ENCODE results near the gene ATP6V1C2.

DNA sequence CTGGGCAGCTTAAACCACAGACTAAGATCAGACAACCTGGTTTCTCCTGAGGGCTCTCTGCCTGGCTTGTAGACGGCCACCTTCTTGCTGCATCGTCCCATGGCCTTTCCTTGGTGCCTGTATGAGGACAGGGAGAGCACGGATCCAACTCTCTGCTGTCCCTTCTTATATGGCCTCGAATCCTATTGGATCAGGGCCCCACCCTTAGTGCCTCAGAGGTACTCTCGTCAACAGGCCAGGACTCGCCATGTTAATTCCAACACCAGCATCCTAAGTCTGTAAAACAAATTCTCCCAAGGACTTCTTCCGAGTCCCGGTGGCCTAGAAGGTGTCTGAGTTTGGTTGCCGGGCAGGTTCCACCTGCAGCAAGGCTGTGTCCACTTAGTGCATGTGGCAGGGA is 40.2 kb downstream of the ATP6V1C2 start:
- TF ChIP-seq, protein P1, sequence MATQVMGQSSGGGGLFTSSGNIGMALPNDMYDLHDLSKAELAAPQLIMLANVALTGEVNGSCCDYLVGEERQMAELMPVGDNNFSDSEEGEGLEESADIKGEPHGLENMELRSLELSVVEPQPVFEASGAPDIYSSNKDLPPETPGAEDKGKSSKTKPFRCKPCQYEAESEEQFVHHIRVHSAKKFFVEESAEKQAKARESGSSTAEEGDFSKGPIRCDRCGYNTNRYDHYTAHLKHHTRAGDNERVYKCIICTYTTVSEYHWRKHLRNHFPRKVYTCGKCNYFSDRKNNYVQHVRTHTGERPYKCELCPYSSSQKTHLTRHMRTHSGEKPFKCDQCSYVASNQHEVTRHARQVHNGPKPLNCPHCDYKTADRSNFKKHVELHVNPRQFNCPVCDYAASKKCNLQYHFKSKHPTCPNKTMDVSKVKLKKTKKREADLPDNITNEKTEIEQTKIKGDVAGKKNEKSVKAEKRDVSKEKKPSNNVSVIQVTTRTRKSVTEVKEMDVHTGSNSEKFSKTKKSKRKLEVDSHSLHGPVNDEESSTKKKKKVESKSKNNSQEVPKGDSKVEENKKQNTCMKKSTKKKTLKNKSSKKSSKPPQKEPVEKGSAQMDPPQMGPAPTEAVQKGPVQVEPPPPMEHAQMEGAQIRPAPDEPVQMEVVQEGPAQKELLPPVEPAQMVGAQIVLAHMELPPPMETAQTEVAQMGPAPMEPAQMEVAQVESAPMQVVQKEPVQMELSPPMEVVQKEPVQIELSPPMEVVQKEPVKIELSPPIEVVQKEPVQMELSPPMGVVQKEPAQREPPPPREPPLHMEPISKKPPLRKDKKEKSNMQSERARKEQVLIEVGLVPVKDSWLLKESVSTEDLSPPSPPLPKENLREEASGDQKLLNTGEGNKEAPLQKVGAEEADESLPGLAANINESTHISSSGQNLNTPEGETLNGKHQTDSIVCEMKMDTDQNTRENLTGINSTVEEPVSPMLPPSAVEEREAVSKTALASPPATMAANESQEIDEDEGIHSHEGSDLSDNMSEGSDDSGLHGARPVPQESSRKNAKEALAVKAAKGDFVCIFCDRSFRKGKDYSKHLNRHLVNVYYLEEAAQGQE (IDR thresholded peaks at IDR 0.05; ENCODE audit: borderline replicate concordance), result no peak
- TF ChIP-seq, protein P2, sequence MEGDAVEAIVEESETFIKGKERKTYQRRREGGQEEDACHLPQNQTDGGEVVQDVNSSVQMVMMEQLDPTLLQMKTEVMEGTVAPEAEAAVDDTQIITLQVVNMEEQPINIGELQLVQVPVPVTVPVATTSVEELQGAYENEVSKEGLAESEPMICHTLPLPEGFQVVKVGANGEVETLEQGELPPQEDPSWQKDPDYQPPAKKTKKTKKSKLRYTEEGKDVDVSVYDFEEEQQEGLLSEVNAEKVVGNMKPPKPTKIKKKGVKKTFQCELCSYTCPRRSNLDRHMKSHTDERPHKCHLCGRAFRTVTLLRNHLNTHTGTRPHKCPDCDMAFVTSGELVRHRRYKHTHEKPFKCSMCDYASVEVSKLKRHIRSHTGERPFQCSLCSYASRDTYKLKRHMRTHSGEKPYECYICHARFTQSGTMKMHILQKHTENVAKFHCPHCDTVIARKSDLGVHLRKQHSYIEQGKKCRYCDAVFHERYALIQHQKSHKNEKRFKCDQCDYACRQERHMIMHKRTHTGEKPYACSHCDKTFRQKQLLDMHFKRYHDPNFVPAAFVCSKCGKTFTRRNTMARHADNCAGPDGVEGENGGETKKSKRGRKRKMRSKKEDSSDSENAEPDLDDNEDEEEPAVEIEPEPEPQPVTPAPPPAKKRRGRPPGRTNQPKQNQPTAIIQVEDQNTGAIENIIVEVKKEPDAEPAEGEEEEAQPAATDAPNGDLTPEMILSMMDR (IDR thresholded peaks at IDR 0.05; ENCODE audit: poor library complexity, severe bottlenecking), result no peak

Measured in neural cell (in vitro differentiated cells).